DND-41 (cell line): ENCODE data around the gene KRTAP5-1.

Experiments
- ATAC-seq: fragments of 200-7000 bp; cut with Tn5 transposase; 3 replicates; pipeline ENCODE4 v1.9.1; 2021; ENCODE audit warnings: low read depth; ENCODE audit not compliant: insufficient read depth
- DNase-seq: peaks from one replicate; pipeline ENCODE4 v3.0.0-alpha.2; 2020
- H2AFZ ChIP-seq: 2 replicates; pipeline ENCODE4 v1.6.0; 2012; ENCODE audit warnings: low read depth, low read length
- H3K27ac ChIP-seq: 2 replicates; pipeline ENCODE4 v1.5.1; 2012; ENCODE audit warnings: low read length, inconsistent platforms
- H3K27me3 ChIP-seq: fragments of 200-600 bp; sonication (generic); 2 replicates; pipeline ENCODE4 v1.6.0; 2012; ENCODE audit warnings: low read length, mild to moderate bottlenecking, inconsistent platforms; ENCODE audit not compliant: insufficient read depth, poor library complexity
- H3K36me3 ChIP-seq: 2 replicates; pipeline ENCODE4 v1.5.1; 2012; ENCODE audit warnings: low read length, inconsistent platforms; ENCODE audit not compliant: insufficient read depth
- H3K4me1 ChIP-seq: 2 replicates; pipeline ENCODE4 v1.5.1; 2012; ENCODE audit warnings: mild to moderate bottlenecking, low read length; ENCODE audit not compliant: insufficient read depth
- H3K4me2 ChIP-seq: 2 replicates; pipeline ENCODE4 v1.6.0; 2012; ENCODE audit warnings: mild to moderate bottlenecking, moderate library complexity, low read length, inconsistent platforms; ENCODE audit not compliant: insufficient read depth
- H3K4me3 ChIP-seq, 2 experiments: fragments of 200-600 bp in 1 of 2; shearing (Covaris generic) in 1 of 2; 2 replicates each; pipeline ENCODE4 v1.5.1; 2012 to 2016; ENCODE audit warnings: inconsistent platforms in 2 of 2, low read length in 2 of 2, mild to moderate bottlenecking in 2 of 2, low read depth in 1 of 2, moderate library complexity in 1 of 2
- H3K79me2 ChIP-seq: 2 replicates; pipeline ENCODE4 v1.6.0; 2012; ENCODE audit warnings: low read length, inconsistent platforms; ENCODE audit not compliant: insufficient read depth
- H3K9ac ChIP-seq: 2 replicates; pipeline ENCODE4 v1.6.0; 2012; ENCODE audit warnings: low read depth, mild to moderate bottlenecking, inconsistent platforms, low read length, moderate library complexity
- H3K9me3 ChIP-seq: 2 replicates; pipeline ENCODE4 v1.5.1; 2012; ENCODE audit warnings: low read length, moderate library complexity, mild to moderate bottlenecking, inconsistent platforms; ENCODE audit not compliant: insufficient read depth, severe bottlenecking
- H4K20me1 ChIP-seq: 2 replicates; pipeline ENCODE4 v1.6.0; 2012; ENCODE audit warnings: low read length; ENCODE audit not compliant: insufficient read depth
- EZH2 ChIP-seq: IDR thresholded peaks from 3 replicates; pipeline ENCODE4 v1.6.1; 2012; ENCODE audit warnings: borderline replicate concordance, low read depth, mild to moderate bottlenecking, moderate library complexity, low read length, inconsistent platforms; ENCODE audit not compliant: severe bottlenecking
- TF ChIP-seq, protein P1 (sequence below): IDR thresholded peaks from 2 replicates; pipeline ENCODE4 v1.5.1; 2012; ENCODE audit warnings: borderline replicate concordance, low read length, moderate library complexity, mild to moderate bottlenecking; ENCODE audit not compliant: poor library complexity, severe bottlenecking; ENCODE audit errors: extremely low read depth

The KRTAP5-1 gene

DNA sequence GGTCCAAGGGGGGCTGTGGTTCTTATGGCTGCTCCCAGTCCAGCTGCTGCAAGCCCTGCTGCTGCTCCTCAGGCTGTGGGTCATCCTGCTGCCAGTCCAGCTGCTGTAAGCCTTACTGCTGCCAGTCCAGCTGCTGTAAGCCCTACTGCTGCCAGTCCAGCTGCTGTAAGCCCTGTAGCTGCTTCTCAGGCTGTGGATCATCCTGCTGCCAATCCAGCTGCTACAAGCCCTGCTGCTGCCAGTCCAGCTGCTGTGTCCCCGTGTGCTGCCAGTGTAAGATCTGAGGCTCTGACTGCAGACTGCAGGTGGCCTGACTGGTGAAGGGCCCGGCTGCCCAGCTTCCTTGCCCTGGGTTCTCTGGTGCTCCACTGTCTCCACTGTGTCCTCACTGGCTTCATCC, 45.2 kb upstream of the KRTAP5-1 start:
- TF ChIP-seq, protein P1, sequence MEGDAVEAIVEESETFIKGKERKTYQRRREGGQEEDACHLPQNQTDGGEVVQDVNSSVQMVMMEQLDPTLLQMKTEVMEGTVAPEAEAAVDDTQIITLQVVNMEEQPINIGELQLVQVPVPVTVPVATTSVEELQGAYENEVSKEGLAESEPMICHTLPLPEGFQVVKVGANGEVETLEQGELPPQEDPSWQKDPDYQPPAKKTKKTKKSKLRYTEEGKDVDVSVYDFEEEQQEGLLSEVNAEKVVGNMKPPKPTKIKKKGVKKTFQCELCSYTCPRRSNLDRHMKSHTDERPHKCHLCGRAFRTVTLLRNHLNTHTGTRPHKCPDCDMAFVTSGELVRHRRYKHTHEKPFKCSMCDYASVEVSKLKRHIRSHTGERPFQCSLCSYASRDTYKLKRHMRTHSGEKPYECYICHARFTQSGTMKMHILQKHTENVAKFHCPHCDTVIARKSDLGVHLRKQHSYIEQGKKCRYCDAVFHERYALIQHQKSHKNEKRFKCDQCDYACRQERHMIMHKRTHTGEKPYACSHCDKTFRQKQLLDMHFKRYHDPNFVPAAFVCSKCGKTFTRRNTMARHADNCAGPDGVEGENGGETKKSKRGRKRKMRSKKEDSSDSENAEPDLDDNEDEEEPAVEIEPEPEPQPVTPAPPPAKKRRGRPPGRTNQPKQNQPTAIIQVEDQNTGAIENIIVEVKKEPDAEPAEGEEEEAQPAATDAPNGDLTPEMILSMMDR = no peak
- TF ChIP-seq EZH2 = no peak
- DNase-seq (no peak), ATAC-seq (no peak)
- Histone ChIP-seq H3K9me3 (no peaks in the 10 kb centered on the region), H3K27me3 (peaks cover 19% of the 10 kb centered on the region), H3K4me1 (no peaks in the 10 kb centered on the region), H3K79me2 (no peaks in the 10 kb centered on the region), H3K4me2 (no peak overlapping the region), H3K9ac (no peak overlapping the region), H3K27ac (no peak overlapping the region), H3K4me3 (no peak overlapping the region), H2AFZ (no peak overlapping the region), H4K20me1 (peaks cover 9% of the 10 kb centered on the region; the same call in 1 of the 2 replicates), H3K36me3 (no peaks in the 10 kb centered on the region)

DNA sequence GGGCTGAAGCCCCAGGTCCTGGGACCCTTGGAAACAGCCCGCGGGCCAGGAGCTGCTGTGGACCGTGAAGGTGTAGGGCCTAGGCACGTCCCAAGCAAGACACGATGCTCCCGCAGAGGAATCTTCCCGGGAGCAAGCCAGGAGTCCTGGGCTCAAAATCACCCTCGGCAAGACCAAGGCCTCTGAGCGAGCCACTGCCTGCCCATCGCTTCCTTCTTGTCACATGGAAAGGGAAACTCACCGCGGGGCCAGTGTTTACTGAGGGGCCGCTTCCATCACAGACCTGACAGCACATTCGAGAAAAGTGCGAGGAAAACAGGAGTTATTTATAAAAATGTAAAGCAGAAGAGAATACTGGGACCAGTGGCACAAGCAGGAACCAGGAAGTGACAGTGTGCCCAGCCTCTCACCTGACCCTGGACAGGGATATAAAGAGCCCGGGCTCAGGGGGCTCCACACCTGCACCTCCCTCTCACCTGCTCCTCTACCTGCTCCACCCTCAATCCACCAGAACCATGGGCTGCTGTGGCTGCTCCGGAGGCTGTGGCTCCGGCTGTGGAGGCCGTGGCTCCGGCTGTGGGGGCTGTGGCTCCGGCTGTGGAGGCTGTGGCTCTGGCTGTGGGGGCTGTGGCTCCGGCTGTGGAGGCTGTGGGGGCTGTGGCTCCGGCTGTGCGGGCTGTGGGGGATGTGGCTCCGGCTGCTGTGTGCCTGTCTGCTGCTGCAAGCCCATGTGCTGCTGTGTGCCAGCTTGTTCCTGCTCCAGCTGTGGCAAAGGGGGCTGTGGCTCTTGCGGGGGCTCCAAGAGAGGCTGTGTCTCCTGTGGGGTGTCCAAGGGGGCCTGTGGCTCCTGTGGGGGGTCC, 44.5 kb upstream of the KRTAP5-1 start, which contains the start of gene KRTAP5-5:
KRTAP5-5 (plus strand) TSS at position 450 of the 860 bp plus-strand sequence; CDS start at position 516, 66 bp downstream.
- H3K27me3 ChIP-seq = peaks cover 19% of the 10 kb centered on the region
- no peak within 1 kb of the TSS for H2AFZ ChIP-seq
- no peaks in the 10 kb centered on the region for H3K9me3 ChIP-seq
- no peak within 1 kb of the TSS for H3K4me2 ChIP-seq
- H3K36me3 ChIP-seq = no peaks in the 10 kb centered on the region
- no peak within 1 kb of the TSS for H3K9ac ChIP-seq
- no peaks in the 10 kb centered on the region for H3K4me1 ChIP-seq
- H3K27ac ChIP-seq = no peak within 1 kb of the TSS
- no peaks in the 10 kb centered on the region for H3K79me2 ChIP-seq
- TF ChIP-seq EZH2 = no peak
- TF ChIP-seq, protein P1 = no peak
- H3K4me3 ChIP-seq = no peak within 1 kb of the TSS
- no peak for DNase-seq
- no peak for ATAC-seq
- H4K20me1 ChIP-seq = peaks cover 9% of the 10 kb centered on the region; the same call in 1 of the 2 replicates

DNA sequence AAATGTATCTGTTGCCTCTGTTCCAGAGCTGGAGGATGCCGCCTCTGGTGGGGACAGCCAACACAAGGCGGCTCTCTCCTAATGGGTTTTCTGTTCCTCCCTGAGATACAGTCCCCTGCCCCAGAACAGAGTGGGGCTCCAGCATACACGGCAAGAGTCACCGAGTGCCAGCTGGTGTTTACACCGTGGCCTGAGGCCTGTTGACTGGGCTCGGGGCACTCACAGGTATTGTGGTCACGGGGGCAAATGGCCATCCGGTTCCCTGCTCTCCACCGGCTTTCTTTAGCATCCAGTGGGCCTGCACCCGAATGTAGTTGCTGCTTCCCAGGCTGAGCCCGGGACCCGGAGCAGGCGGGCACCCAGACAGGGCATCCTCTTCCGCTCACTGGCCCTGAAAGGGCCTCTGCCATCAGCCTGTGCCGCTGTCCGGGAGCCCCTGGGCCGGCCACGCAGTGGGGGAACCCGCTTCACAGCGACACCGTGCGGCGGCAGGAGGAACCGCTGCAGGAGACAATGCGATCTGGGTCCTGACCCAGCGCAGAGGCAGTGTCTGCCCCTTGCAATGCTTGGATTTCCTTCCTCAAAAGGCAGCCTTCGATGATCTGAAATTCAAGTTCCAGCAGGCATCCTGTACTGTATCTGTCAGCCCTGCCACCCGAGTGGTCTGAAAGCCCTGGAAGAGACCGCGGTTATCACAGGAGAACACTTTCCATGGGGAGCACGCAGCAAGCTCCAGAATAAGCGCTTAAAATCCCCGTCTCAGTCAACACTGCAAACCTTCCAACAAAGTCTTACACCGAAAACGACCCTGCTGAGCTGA, 43.6 kb upstream of the KRTAP5-1 start:
- Histone ChIP-seq H3K79me2 (no peaks in the 10 kb centered on the region), H3K27me3 (peaks cover 19% of the 10 kb centered on the region), H3K4me3 (no peak overlapping the region), H3K9me3 (no peaks in the 10 kb centered on the region), H3K9ac (no peak overlapping the region), H4K20me1 (peaks cover 9% of the 10 kb centered on the region; the same call in 1 of the 2 replicates), H3K36me3 (no peaks in the 10 kb centered on the region), H3K4me1 (no peaks in the 10 kb centered on the region), H3K4me2 (no peak overlapping the region), H3K27ac (no peak overlapping the region), H2AFZ (no peak overlapping the region)
- ATAC-seq (peak; percentile 76; the same call in 2 of the 3 replicates), DNase-seq (peak; percentile 35)
- TF ChIP-seq, protein P1 = peak; percentile 81
- TF ChIP-seq EZH2 = no peak
